Measurements from ENCODE around the gene ZSCAN5C.

The ZSCAN5C gene

GRCh38 chr19:56201973-56202372, at the start of gene ZSCAN5C:
Gene ZSCAN5C, plus strand, starts transcription at chr19:56202273. Its CDS starts 3,641 bp downstream, at chr19:56205914.
- no peak for TF ChIP-seq CTCF (IDR thresholded peaks at IDR 0.05)
- Histone ChIP-seq H3K9me3 (no peaks in the 10 kb centered on the region), H3K4me1 (ENCODE audit: control insufficient read depth in 1 of 2, insufficient read depth in 1 of 2, low read depth in 1 of 2, low read length in 1 of 2) (no peaks in the 10 kb centered on the region), H3K4me3 (ENCODE audit: low read depth in 1 of 2, low read length in 1 of 2) (no peak within 1 kb of the TSS), H3K27ac (no peak within 1 kb of the TSS), H3K27me3 (peaks cover 17% of the 10 kb centered on the region), H3K36me3 (no peaks in the 10 kb centered on the region)

- no peak for TF ChIP-seq CTCF (IDR thresholded peaks at IDR 0.05)
- no peaks in the 10 kb centered on the region for H3K27me3 ChIP-seq
- no peak overlapping the region for H3K4me3 ChIP-seq (ENCODE audit: low read depth in 1 of 2, low read length in 1 of 2)
- peaks cover 6% of the 10 kb centered on the region for H3K36me3 ChIP-seq
- H3K27ac ChIP-seq, result no peak overlapping the region
- no peaks in the 10 kb centered on the region for H3K4me1 ChIP-seq (ENCODE audit: control insufficient read depth in 1 of 2, insufficient read depth in 1 of 2, low read depth in 1 of 2, low read length in 1 of 2)
- H3K9me3 ChIP-seq, result no peaks in the 10 kb centered on the region
Observed at GRCh38 chr19:56152644-56153043, 49.4 kb upstream of the ZSCAN5C start.

- Histone ChIP-seq H3K4me3 (ENCODE audit: low read depth in 1 of 2, low read length in 1 of 2) (no peak overlapping the region), H3K9me3 (no peaks in the 10 kb centered on the region), H3K36me3 (no peaks in the 10 kb centered on the region), H3K27ac (no peak overlapping the region), H3K4me1 (ENCODE audit: control insufficient read depth in 1 of 2, insufficient read depth in 1 of 2, low read depth in 1 of 2, low read length in 1 of 2) (no peaks in the 10 kb centered on the region), H3K27me3 (no peaks in the 10 kb centered on the region)
- no peak for TF ChIP-seq CTCF (IDR thresholded peaks at IDR 0.05)
Observed at GRCh38 chr19:56153507-56153906, 48.6 kb upstream of the ZSCAN5C start.

DNA sequence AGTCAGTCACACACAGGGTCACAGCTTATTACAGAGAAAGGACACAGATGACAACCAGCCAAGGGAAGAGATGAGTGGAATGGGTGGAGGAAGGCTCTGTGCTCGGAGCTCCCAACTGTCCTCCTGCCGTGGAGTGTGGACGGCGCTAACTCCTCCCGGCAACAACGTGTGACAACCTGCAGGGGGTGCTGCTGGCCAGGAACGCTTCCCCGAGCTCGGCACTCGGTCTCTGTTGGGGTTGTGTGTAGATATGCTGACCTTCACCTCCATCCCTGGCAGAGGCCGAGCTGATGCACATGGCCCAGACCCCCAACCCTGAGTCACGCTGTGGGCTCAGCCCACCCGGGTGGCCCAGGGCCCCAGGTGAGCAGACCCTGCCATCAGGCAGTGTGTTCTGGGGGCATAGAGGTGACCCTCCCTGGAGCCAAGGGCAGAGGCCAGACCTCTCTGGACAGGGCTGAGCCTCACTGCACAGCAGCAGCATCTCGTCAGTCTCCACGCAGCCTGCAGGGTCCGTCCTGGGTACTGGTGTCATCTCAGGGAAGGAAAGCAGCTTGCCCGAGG, 46.9 kb upstream of the ZSCAN5C start:
- Histone ChIP-seq H3K36me3 (peaks cover 14% of the 10 kb centered on the region), H3K4me1 (ENCODE audit: control insufficient read depth in 1 of 2, insufficient read depth in 1 of 2, low read depth in 1 of 2, low read length in 1 of 2) (no peaks in the 10 kb centered on the region), H3K9me3 (no peaks in the 10 kb centered on the region), H3K4me3 (ENCODE audit: low read depth in 1 of 2, low read length in 1 of 2) (no peak overlapping the region), H3K27ac (no peak overlapping the region), H3K27me3 (no peaks in the 10 kb centered on the region)
- TF ChIP-seq CTCF (IDR thresholded peaks at IDR 0.05), result no peak

DNA sequence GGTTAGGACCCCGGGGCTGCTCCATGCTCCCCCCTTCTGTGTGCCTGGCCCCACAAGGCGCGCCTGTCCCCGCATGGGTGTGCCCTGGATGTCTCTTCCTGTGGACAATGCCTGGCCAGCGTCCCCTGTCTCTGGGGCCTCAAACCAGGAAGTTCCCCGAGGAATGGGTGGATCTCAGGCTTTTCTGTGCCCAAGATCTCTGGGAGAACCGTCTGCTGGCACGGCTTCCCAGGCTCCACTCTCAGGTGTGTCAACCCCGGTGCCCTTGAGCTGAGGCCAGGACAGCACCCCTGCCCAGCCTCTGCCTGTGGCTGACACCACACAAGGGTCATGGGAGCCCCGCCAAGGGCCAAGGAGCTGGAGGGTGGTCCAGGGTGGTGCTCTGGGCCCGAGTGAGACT, 45.3 kb upstream of the ZSCAN5C start:
- no peaks in the 10 kb centered on the region for H3K27me3 ChIP-seq
- TF ChIP-seq CTCF (IDR thresholded peaks at IDR 0.05), result no peak
- no peaks in the 10 kb centered on the region for H3K9me3 ChIP-seq
- H3K4me3 ChIP-seq (ENCODE audit: low read depth in 1 of 2, low read length in 1 of 2), result no peak overlapping the region
- no peaks in the 10 kb centered on the region for H3K4me1 ChIP-seq (ENCODE audit: control insufficient read depth in 1 of 2, insufficient read depth in 1 of 2, low read depth in 1 of 2, low read length in 1 of 2)
- H3K27ac ChIP-seq, result no peak overlapping the region
- peaks cover 16% of the 10 kb centered on the region for H3K36me3 ChIP-seq
